Measurements from ENCODE around the gene DUSP22. TPM values are rescaled to one million over a fixed set of nuclear protein-coding genes. Genes with fewer than 3 reads are reported as not detected.

The DUSP22 gene
- total and polyA plus RNA-seq, 7 donors: 31.6 to 58.0 (median 49.7) TPM

DNA sequence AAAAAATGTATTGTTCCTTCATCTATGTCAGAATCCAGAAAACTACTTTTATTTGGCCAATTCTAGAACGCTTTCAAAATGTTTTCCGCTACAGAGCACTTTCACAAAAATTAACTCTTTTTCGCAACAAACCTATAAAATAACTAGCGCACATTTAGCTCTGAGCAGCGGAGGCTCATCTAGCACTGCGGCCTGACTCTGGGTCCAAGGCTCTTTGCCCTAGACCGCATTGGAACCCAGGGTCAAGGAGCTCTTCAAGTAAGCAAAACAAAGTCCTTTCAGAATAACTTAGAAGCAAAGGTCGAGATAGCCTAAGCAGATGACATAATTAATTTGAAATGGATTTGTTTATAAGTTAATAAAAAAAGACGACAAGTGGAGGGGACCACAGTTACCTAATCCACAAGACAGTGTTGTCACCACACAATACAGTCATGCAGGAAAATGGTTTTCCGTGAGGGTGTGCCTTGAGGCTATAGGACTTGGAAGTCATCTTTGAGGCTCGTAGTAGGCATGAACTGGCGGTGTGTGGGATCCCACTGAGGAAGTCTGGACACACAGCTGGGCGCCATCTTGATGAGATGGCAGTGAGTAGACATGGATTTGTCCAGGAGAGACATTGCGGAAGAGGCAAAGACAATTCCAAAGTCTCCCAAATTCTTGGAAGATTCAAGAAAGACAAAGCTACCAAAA, 70.1 kb downstream of the DUSP22 start:
- TF ChIP-seq, protein P1, sequence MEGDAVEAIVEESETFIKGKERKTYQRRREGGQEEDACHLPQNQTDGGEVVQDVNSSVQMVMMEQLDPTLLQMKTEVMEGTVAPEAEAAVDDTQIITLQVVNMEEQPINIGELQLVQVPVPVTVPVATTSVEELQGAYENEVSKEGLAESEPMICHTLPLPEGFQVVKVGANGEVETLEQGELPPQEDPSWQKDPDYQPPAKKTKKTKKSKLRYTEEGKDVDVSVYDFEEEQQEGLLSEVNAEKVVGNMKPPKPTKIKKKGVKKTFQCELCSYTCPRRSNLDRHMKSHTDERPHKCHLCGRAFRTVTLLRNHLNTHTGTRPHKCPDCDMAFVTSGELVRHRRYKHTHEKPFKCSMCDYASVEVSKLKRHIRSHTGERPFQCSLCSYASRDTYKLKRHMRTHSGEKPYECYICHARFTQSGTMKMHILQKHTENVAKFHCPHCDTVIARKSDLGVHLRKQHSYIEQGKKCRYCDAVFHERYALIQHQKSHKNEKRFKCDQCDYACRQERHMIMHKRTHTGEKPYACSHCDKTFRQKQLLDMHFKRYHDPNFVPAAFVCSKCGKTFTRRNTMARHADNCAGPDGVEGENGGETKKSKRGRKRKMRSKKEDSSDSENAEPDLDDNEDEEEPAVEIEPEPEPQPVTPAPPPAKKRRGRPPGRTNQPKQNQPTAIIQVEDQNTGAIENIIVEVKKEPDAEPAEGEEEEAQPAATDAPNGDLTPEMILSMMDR (IDR thresholded peaks at IDR 0.05): no peak
- WGBS, 3 donors: 81 to 83% (median 83%) methylated on average over 14 of the region's 14 CpGs
- no peaks in the 10 kb centered on the region for H3K27me3 ChIP-seq (ENCODE audit: insufficient read depth in 3 of 3, low read length in 2 of 3)
- H3K36me3 ChIP-seq (ENCODE audit: insufficient read depth in 1 of 2, low read depth in 1 of 2): no peaks in the 10 kb centered on the region
- H3K4me1 ChIP-seq: no peaks in the 10 kb centered on the region
- intact Hi-C loops (cut with DNase I): no loop called here
- no peak overlapping the region for H3K27ac ChIP-seq
- DNase-seq (no peak), ATAC-seq (no peak)
- no peak overlapping the region for H3K4me3 ChIP-seq
- H3K9me3 ChIP-seq: peaks cover 8% of the 10 kb centered on the region

- ATAC-seq: no peak
- 80 to 87% (median 82%) methylated on average over 5 of the region's 5 CpGs for WGBS, 3 donors
- H3K27me3 ChIP-seq (ENCODE audit: insufficient read depth in 3 of 3, low read length in 2 of 3): no peaks in the 10 kb centered on the region
- no peak overlapping the region for H3K27ac ChIP-seq
- TF ChIP-seq, protein P1 (IDR thresholded peaks at IDR 0.05): no peak
- no peak for DNase-seq
- H3K4me3 ChIP-seq: no peak overlapping the region
- H3K36me3 ChIP-seq (ENCODE audit: insufficient read depth in 1 of 2, low read depth in 1 of 2): no peaks in the 10 kb centered on the region
- H3K9me3 ChIP-seq: peaks cover 8% of the 10 kb centered on the region
- intact Hi-C loops (cut with DNase I): no loop called here
- H3K4me1 ChIP-seq: no peaks in the 10 kb centered on the region
Observed at GRCh38 chr6:362924-363249, 70.6 kb downstream of the DUSP22 start.

DNA sequence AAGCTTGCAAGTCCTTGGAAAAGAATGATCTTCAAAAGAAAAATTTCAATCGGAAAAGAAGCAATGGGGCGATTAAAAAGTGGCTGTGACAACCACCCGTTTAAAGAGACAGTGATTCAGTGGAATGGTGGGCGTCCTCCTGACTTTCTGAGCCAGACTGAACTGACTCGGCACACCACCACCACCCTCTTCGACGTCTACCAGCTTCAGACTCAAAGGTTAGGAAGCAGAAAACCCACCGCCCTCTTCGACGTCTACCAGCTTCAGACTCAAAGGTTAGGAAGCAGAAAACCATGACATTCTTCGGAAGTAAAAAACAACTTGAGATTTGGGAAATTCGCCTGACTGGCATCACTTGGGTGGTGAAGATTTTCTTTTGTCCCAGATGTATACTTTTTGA, 71.0 kb downstream of the DUSP22 start:
- no peak overlapping the region for H3K4me3 ChIP-seq
- TF ChIP-seq, protein P1 (IDR thresholded peaks at IDR 0.05): no peak
- peaks cover 8% of the 10 kb centered on the region for H3K9me3 ChIP-seq
- H3K4me1 ChIP-seq: no peaks in the 10 kb centered on the region
- no peaks in the 10 kb centered on the region for H3K27me3 ChIP-seq (ENCODE audit: insufficient read depth in 3 of 3, low read length in 2 of 3)
- intact Hi-C loops (cut with DNase I): no loop called here
- H3K27ac ChIP-seq: no peak overlapping the region
- no peaks in the 10 kb centered on the region for H3K36me3 ChIP-seq (ENCODE audit: insufficient read depth in 1 of 2, low read depth in 1 of 2)
- ATAC-seq (no peak), DNase-seq (no peak)
- 84 to 89% (median 88%) methylated on average over 12 of the region's 12 CpGs for WGBS, 3 donors

- intact Hi-C loops (cut with DNase I): no loop called here
- 86 to 90% (median 89%) methylated on average over 13 of the region's 13 CpGs for WGBS, 3 donors
- ATAC-seq: no peak
- DNase-seq: no peak
- H3K4me1 ChIP-seq: no peaks in the 10 kb centered on the region
- H3K27me3 ChIP-seq (ENCODE audit: insufficient read depth in 3 of 3, low read length in 2 of 3): peaks cover 0 to 3% (median 0%) of the 10 kb centered on the region in 3 donors
- H3K27ac ChIP-seq: no peak overlapping the region
- no peaks in the 10 kb centered on the region for H3K36me3 ChIP-seq (ENCODE audit: insufficient read depth in 1 of 2, low read depth in 1 of 2)
- H3K4me3 ChIP-seq: no peak overlapping the region
- peaks cover 8% of the 10 kb centered on the region for H3K9me3 ChIP-seq
- TF ChIP-seq, protein P1 (IDR thresholded peaks at IDR 0.05): no peak
Observed at GRCh38 chr6:363909-364308, 71.6 kb downstream of the DUSP22 start.

Data from psoas muscle (tissue), 8 donors.